SK-N-SH treated with all-trans-retinoic acid at 6 μM for 48 hours (cell line): ENCODE data around the gene EPGN.

Experiments used
- ARNTL ChIP-seq: fragments of 450-650 bp; formaldehyde crosslinking; IDR thresholded peaks from 2 replicates; pipeline ENCODE4 v1.5.0; 2020; ENCODE audit warnings: low read depth, mild to moderate bottlenecking, moderate library complexity, borderline replicate concordance
- CREB5 ChIP-seq: fragments of 250-450 bp; sonication (Bioruptor Pico); IDR thresholded peaks from 2 replicates; pipeline ENCODE4 v1.5.1; 2020; ENCODE audit warnings: low read depth, mild to moderate bottlenecking, moderate library complexity
- CSRNP3 ChIP-seq: fragments of 250-450 bp; sonication (Bioruptor Pico); IDR thresholded peaks from 2 replicates; pipeline ENCODE4 v1.5.1; 2021; ENCODE audit warnings: mild to moderate bottlenecking, moderate library complexity
- ESRRG ChIP-seq: fragments of 250-450 bp; sonication (Bioruptor Pico); IDR thresholded peaks from 2 replicates; pipeline ENCODE4 v1.6.1; 2021; ENCODE audit warnings: mild to moderate bottlenecking
- GLIS3 ChIP-seq: fragments of 250-450 bp; sonication (Bioruptor Pico); IDR thresholded peaks from 2 replicates; pipeline ENCODE4 v1.5.0; 2020; ENCODE audit warnings: mild to moderate bottlenecking, moderate library complexity
- ISL1 ChIP-seq: fragments of 250-450 bp; sonication (Bioruptor Pico); IDR thresholded peaks from 2 replicates; pipeline ENCODE4 v2.1.2; 2022; ENCODE audit warnings: mild to moderate bottlenecking, moderate library complexity
- OSR1 ChIP-seq: fragments of 250-450 bp; sonication (Bioruptor Pico); IDR thresholded peaks from 2 replicates; pipeline ENCODE4 v1.8.0; 2022; ENCODE audit warnings: moderate library complexity, mild to moderate bottlenecking, inconsistent platforms
- PATZ1 ChIP-seq: fragments of 250-450 bp; sonication (Bioruptor Pico); IDR thresholded peaks from 2 replicates; pipeline ENCODE4 v1.8.0; 2020; ENCODE audit warnings: mild to moderate bottlenecking, moderate library complexity, borderline replicate concordance
- ZFP30 ChIP-seq: fragments of 450-650 bp; formaldehyde crosslinking; IDR thresholded peaks from 2 replicates; pipeline ENCODE4 v1.5.0; 2022; ENCODE audit warnings: mild to moderate bottlenecking, moderate library complexity
- ZNF70 ChIP-seq: fragments of 450-650 bp; formaldehyde crosslinking; IDR thresholded peaks from 2 replicates; pipeline ENCODE4 v1.5.0; 2020; ENCODE audit warnings: mild to moderate bottlenecking, moderate library complexity
- ZNF8 ChIP-seq: fragments of 450-650 bp; formaldehyde crosslinking; IDR thresholded peaks from 2 replicates; pipeline ENCODE4 v1.5.0; 2020; ENCODE audit warnings: mild to moderate bottlenecking, moderate library complexity

GRCh38 chr4:74317616-74318246, 9.5 kb downstream of the EPGN start:
- TF ChIP-seq GLIS3 (CRISPR knock-in tag) (no peak), ZNF70 (CRISPR knock-in tag) (no peak), PATZ1 (CRISPR knock-in tag) (no peak), ZNF8 (CRISPR knock-in tag) (no peak), ISL1 (no peak), CSRNP3 (CRISPR knock-in tag) (no peak), ZFP30 (CRISPR knock-in tag) (no peak), OSR1 (CRISPR knock-in tag) (no peak), ARNTL (CRISPR knock-in tag) (no peak), ESRRG (CRISPR knock-in tag) (no peak), CREB5 (CRISPR knock-in tag) (no peak)
